HepG2 (cell line): ENCODE measurements around the gene MAML1. TPM values are rescaled to one million over a fixed set of nuclear protein-coding genes. Genes with fewer than 3 reads are reported as not detected.

ENCODE experiments used
- ESRRA ChIP-seq: sonication (generic); formaldehyde crosslinking; IDR thresholded peaks from 2 replicates; pipeline ENCODE4 v1.5.1; 2020; ENCODE audit warnings: mild to moderate bottlenecking, low read depth, missing genetic modification reagents
- HES4 ChIP-seq: sonication (generic); formaldehyde crosslinking; IDR thresholded peaks from 2 replicates; pipeline ENCODE4 v1.9.0; 2021; ENCODE audit warnings: mild to moderate bottlenecking, missing genetic modification reagents, borderline replicate concordance
- HNRNPH1 ChIP-seq: fragments of 200-400 bp; formaldehyde crosslinking; optimal IDR thresholded peaks from 2 replicates; pipeline ENCODE3; 2017; ENCODE audit warnings: mild to moderate bottlenecking, low read depth, low read length
- NAIF1 ChIP-seq: sonication (generic); formaldehyde crosslinking; IDR thresholded peaks from 2 replicates; pipeline ENCODE4 v1.5.0; 2020; ENCODE audit warnings: mild to moderate bottlenecking, missing genetic modification reagents, borderline replicate concordance
- POLR2A ChIP-seq, 2 experiments: IDR thresholded peaks; 2 replicates each; pipeline ENCODE4 v1.6.1; 2011; ENCODE audit warnings: low read depth in 2 of 2, low read length in 2 of 2, mild to moderate bottlenecking in 1 of 2, moderate library complexity in 1 of 2; ENCODE audit not compliant: insufficient read depth in 1 of 2
- REPIN1 ChIP-seq: sonication (generic); formaldehyde crosslinking; IDR thresholded peaks from 2 replicates; pipeline ENCODE4 v1.8.0; 2022; ENCODE audit warnings: missing genetic modification reagents, low read depth, mild to moderate bottlenecking, borderline replicate concordance
- ZHX2 ChIP-seq, 2 experiments: sonication (generic) in 1 of 2; formaldehyde crosslinking in 1 of 2; IDR thresholded peaks; 2 replicates each; pipeline versions ENCODE4 v1.6.1 to v1.9.0; 2014 to 2022; ENCODE audit warnings: antibody characterized with exemption in 1 of 2, borderline replicate concordance in 1 of 2, inconsistent platforms in 1 of 2, low read depth in 1 of 2, missing genetic modification reagents in 1 of 2
- ZKSCAN1 ChIP-seq: fragments of 150-350 bp; IDR thresholded peaks from 2 replicates; pipeline ENCODE4 v1.6.1; 2014; ENCODE audit warnings: low read length
- ZNF205 ChIP-seq: IDR thresholded peaks from 2 replicates; pipeline ENCODE4 v1.6.1; 2018; ENCODE audit warnings: missing biosample characterization, missing genetic modification reagents
- ZNF879 ChIP-seq: sonication (generic); formaldehyde crosslinking; IDR thresholded peaks from 2 replicates; pipeline ENCODE4 v1.8.1; 2023; ENCODE audit warnings: missing genetic modification reagents
- polyA plus RNA-seq, 8 experiments: library from polyadenylated mRNA; depleted of rRNA in 3 of 8; stranded (reverse) in 7 of 8; unstranded in 1 of 8; fragments of >200 nt; fragmentation: Illumina TruSeq in 4 of 8; extraction: Trizol in 4 of 8; gene quantifications; 2 replicates each; pipeline versions ENCODE4 v1.2.1 to v1.2.3, GENCODE V29; 2011 to 2016; ENCODE audit warnings: low read depth in 4 of 8, missing spikeins in 1 of 8, mixed read lengths in 1 of 8; ENCODE audit not compliant: insufficient read depth in 1 of 8
- total RNA-seq, 5 experiments: library from RNA; depleted of rRNA; stranded (reverse); fragments of >200 nt; fragmentation: Illumina TruSeq; extraction: Trizol; gene quantifications; 2 replicates each; pipeline ENCODE4 v1.2.3, GENCODE V29; 2016; ENCODE audit warnings: low read depth in 1 of 5
- TF ChIP-seq, protein P1 (sequence below), 2 experiments: fragments of 450-650 bp in 1 of 2; sonication (generic) in 1 of 2; formaldehyde crosslinking in 1 of 2; IDR thresholded peaks; 2 replicates each; pipeline versions ENCODE4 v1.6.1 to v1.8.0; 2016 to 2022; ENCODE audit warnings: antibody characterized with exemption in 1 of 2, mild to moderate bottlenecking in 1 of 2, missing genetic modification reagents in 1 of 2
- TF ChIP-seq, protein P2 (sequence below): sonication (generic); formaldehyde crosslinking; IDR thresholded peaks from 2 replicates; pipeline ENCODE4 v1.4.0; 2020; ENCODE audit warnings: mild to moderate bottlenecking, missing genetic modification reagents

The MAML1 gene
- total and polyA plus RNA-seq, 2 of the 13 experiments (the other 11 are each of a cell fraction or from before 2014, with no cell fraction given): 10.0 to 10.8 TPM

DNA sequence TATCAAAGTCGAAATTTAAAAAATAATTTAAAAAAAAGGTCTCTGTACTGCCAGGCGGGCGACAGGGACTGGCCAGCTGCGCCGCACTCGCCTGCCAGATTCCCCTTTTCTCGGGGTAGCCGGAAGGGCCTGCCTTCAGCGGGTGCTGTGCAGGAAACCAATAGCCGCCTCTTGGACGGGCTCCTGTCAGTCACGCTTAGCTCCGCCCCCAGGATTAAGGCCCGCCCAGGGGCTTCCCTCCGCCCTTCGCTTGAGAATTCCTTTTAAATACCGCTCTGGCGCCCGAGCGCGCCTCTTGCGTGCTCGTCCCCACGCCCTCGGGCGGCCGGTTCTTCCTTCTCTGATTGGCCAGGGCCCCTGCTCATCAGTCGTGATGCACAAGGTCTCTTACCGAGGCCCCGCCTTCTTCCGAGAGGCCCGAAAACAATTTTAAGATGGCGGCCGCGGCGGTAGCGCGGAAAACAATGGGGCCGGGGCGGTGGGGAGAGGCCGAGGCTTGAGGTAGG is at the start of gene MAML1 (continued):
- TF ChIP-seq, protein P1, sequence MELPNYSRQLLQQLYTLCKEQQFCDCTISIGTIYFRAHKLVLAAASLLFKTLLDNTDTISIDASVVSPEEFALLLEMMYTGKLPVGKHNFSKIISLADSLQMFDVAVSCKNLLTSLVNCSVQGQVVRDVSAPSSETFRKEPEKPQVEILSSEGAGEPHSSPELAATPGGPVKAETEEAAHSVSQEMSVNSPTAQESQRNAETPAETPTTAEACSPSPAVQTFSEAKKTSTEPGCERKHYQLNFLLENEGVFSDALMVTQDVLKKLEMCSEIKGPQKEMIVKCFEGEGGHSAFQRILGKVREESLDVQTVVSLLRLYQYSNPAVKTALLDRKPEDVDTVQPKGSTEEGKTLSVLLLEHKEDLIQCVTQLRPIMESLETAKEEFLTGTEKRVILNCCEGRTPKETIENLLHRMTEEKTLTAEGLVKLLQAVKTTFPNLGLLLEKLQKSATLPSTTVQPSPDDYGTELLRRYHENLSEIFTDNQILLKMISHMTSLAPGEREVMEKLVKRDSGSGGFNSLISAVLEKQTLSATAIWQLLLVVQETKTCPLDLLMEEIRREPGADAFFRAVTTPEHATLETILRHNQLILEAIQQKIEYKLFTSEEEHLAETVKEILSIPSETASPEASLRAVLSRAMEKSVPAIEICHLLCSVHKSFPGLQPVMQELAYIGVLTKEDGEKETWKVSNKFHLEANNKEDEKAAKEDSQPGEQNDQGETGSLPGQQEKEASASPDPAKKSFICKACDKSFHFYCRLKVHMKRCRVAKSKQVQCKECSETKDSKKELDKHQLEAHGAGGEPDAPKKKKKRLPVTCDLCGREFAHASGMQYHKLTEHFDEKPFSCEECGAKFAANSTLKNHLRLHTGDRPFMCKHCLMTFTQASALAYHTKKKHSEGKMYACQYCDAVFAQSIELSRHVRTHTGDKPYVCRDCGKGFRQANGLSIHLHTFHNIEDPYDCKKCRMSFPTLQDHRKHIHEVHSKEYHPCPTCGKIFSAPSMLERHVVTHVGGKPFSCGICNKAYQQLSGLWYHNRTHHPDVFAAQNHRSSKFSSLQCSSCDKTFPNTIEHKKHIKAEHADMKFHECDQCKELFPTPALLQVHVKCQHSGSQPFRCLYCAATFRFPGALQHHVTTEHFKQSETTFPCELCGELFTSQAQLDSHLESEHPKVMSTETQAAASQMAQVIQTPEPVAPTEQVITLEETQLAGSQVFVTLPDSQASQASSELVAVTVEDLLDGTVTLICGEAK (IDR thresholded peaks at IDR 0.05): no peak
- TF ChIP-seq, protein P1 (CRISPR knock-in tag; IDR thresholded peaks at IDR 0.05): 0 out of 2 replicates have a peak, but pooled peaks have one; percentile 32
- TF ChIP-seq ZNF879 (no peak), REPIN1 (CRISPR knock-in tag) (no peak), POLR2A (IDR thresholded peaks at IDR 0.05; ENCODE audit: insufficient read depth in 1 of 2, low read depth in 2 of 2, low read length in 2 of 2) (peak; percentile 51 to 61), NAIF1 (no peak), HES4 (CRISPR knock-in tag) (no peak), HNRNPH1 (no peak), ZKSCAN1 (no peak), ZNF205 (CRISPR knock-in tag) (no peak), ZHX2 (IDR thresholded peaks at IDR 0.05; ENCODE audit: low read depth) (no peak), ZHX2 (CRISPR knock-in tag; IDR thresholded peaks at IDR 0.05; ENCODE audit: borderline replicate concordance) (no peak), ESRRA (no peak)
- TF ChIP-seq, protein P2, sequence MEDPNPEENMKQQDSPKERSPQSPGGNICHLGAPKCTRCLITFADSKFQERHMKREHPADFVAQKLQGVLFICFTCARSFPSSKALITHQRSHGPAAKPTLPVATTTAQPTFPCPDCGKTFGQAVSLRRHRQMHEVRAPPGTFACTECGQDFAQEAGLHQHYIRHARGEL (CRISPR knock-in tag): no peak
